Left ventricle myocardium inferior (tissue), 1 donor: Measurements from ENCODE around the gene LMO1. TPM values are rescaled to one million over a fixed set of nuclear protein-coding genes. Genes with fewer than 3 reads are reported as not detected.

Source experiments
- DNase-seq: peaks from one replicate; pipeline ENCODE4 v3.0.0-alpha.2; 2020
- H3K27ac ChIP-seq: fragments of 200-600 bp; replicated peaks from 2 replicates; pipeline ENCODE4 v1.8.0; 2021
- H3K27me3 ChIP-seq: fragments of 200-600 bp; 2 replicates; pipeline ENCODE4 v1.8.0; 2021; ENCODE audit warnings: low read depth
- H3K36me3 ChIP-seq: fragments of 200-600 bp; 2 replicates; pipeline ENCODE4 v1.8.0; 2021
- H3K4me1 ChIP-seq: fragments of 200-600 bp; 2 replicates; pipeline ENCODE4 v1.8.0; 2021
- H3K4me3 ChIP-seq: fragments of 200-600 bp; 2 replicates; pipeline ENCODE4 v1.8.0; 2021; ENCODE audit warnings: mild to moderate bottlenecking, moderate library complexity
- H3K9me3 ChIP-seq: fragments of 200-600 bp; replicated peaks from 2 replicates; pipeline ENCODE4 v1.8.0; 2021
- CTCF ChIP-seq: fragments of 200-600 bp; IDR thresholded peaks from 2 replicates; pipeline ENCODE4 v1.8.0; 2021; ENCODE audit warnings: antibody characterized with exemption, mild to moderate bottlenecking, borderline replicate concordance
- intact Hi-C: fragments of 100-400 bp; cut with micrococcal nuclease; formaldehyde crosslinking; loops from one replicate; pipeline ENCODE4 v1.11.0; 2022
- total RNA-seq: library from RNA; stranded (reverse); fragmentation: NEBNext Ultra II Directional; extraction: Animal tissue kit (Norgen Biotek cat#: 25700); gene quantifications from one replicate; pipeline ENCODE4 v1.2.1, GENCODE V29; 2021
- donor health status: DM: no; HTN: yes; CAD: no; lungs with severe emphysema.

LMO1 gene
- total RNA-seq, 1 donor from 2014 or later: 2.3 TPM

DNA sequence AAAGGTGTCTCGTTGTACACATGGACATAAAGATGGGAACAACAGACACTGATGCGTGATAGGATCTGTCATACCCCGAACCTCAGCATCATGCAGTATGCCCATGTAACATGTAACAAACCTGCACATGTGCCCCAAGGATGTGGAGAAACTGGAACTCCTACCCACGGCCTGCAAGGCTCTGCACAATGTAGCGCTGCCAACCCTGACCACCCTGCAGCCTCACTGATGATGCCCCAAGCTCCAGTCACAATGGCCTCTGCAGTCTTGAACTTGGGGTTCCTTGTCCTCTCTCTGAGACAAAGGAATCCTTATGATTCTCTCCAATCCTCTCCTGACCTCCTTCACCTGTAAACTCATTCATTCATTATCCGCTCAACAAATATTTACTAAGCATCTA, 14.2 kb downstream of the LMO1 start:
- H3K4me3 ChIP-seq: no peak overlapping the region
- no peak for DNase-seq
- H3K27me3 ChIP-seq: peaks cover 17% of the 10 kb centered on the region
- intact Hi-C loops: no loop called here
- no peak overlapping the region for H3K27ac ChIP-seq
- no peak for TF ChIP-seq CTCF
- H3K4me1 ChIP-seq: no peaks in the 10 kb centered on the region
- no peaks in the 10 kb centered on the region for H3K9me3 ChIP-seq
- no peaks in the 10 kb centered on the region for H3K36me3 ChIP-seq

GRCh38 chr11:8248786-8249185, 14.9 kb downstream of the LMO1 start:
- no peaks in the 10 kb centered on the region for H3K4me1 ChIP-seq
- H3K27ac ChIP-seq: no peak overlapping the region

DNA sequence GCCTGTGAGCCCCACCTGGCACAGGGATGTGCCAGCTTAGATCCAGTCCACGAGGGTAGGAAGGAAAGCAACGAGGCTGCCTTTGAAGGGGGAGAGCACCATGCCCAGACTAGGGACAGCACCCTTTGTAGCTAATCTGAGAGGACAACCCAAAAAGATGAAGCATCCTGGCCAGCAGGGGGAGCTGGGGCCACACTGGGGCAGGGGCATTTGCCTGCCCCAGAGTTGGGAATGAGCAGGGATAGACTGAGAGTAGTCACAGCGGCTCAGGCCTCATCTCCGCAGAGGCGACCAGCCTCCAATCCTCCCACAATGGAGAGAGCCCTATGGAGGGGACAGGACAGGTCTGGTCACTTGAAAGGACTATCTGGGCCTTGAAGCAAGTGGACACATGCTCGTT, 16.4 kb downstream of the LMO1 start:
- TF ChIP-seq CTCF: peak; percentile 51
- Histone ChIP-seq H3K9me3 (no peaks in the 10 kb centered on the region), H3K27ac (no peak overlapping the region), H3K27me3 (peaks cover 28% of the 10 kb centered on the region), H3K4me3 (no peak overlapping the region), H3K36me3 (no peaks in the 10 kb centered on the region), H3K4me1 (no peaks in the 10 kb centered on the region)
- intact Hi-C loops: no loop called here
- DNase-seq: no peak

More at GRCh38 chr11:8248786-8249185, 14.9 kb downstream of the LMO1 start:
- H3K27me3 ChIP-seq: peaks cover 21% of the 10 kb centered on the region
- no peaks in the 10 kb centered on the region for H3K9me3 ChIP-seq
- no peak for DNase-seq
- no peak overlapping the region for H3K4me3 ChIP-seq
- TF ChIP-seq CTCF: no peak
- intact Hi-C loops: no loop called here
- no peaks in the 10 kb centered on the region for H3K36me3 ChIP-seq

- no peak for TF ChIP-seq CTCF
- DNase-seq: no peak
- Histone ChIP-seq H3K4me3 (no peak overlapping the region), H3K27ac (no peak overlapping the region), H3K4me1 (no peaks in the 10 kb centered on the region), H3K27me3 (peaks cover 25% of the 10 kb centered on the region), H3K36me3 (no peaks in the 10 kb centered on the region), H3K9me3 (no peaks in the 10 kb centered on the region)
- intact Hi-C loops: no loop called here
Measured at GRCh38 chr11:8243458-8243857, 20.2 kb downstream of the LMO1 start.

DNA sequence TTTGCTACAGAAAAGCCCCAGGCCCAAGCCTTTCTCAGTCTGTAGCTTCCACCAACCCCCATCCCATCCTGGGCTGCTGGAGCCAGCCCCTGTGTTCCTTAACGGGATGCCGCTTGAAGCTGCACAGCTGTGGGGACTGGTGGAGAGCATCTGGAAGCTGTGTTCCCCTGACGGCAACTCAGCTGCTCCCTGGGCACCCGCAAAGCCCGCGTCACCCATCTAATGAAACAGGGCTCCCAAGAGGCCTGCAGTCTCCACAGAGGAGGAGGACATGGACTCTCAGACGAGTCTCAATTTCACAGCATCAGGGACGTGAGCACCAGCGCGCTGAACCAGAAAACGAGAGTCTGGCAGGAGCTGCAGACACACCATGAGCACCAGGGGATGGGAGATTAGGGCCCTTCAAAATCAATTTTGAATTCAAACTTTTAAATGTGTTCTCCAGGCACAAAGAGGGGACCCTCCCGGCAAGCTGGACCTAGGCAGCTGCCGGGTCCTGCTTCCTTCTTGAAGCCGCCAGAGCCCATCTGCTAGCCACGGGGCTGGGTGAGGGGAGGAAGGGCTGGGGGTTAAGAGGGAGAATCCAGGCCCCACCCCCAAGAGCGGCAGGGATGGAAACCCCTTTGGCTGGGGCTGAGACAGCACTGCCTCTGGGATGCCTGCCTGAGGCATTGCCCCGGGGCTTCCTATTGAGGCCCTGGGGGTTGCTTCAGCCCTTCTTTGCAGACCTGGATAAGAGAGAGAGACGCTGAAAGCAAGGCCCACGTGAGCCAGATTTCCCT, 21.0 kb downstream of the LMO1 start:
- intact Hi-C loops: no loop called here
- no peak for TF ChIP-seq CTCF
- no peaks in the 10 kb centered on the region for H3K9me3 ChIP-seq
- no peak overlapping the region for H3K4me3 ChIP-seq
- H3K4me1 ChIP-seq: no peaks in the 10 kb centered on the region
- no peaks in the 10 kb centered on the region for H3K36me3 ChIP-seq
- H3K27me3 ChIP-seq: peaks cover 22% of the 10 kb centered on the region
- DNase-seq: no peak
- no peak overlapping the region for H3K27ac ChIP-seq
